Hematopoietic multipotent progenitor cell treated with erythropoietin and hydrocortisone succinate and interleukin-3 and kit ligand, for 6 days (in vitro differentiated cells): ENCODE data around the gene RPS23.
"Not testable (repeated sequence)": the region's sequence is repeated elsewhere in the genome, so short reads cannot be mapped to it uniquely, and the experiment has no call there.

Experiments
- DNase-seq: peaks from one replicate; pipeline ENCODE4 v3.0.0-alpha.2; 2015

Gene RPS23

GRCh38 chr5:82287625-82288024 is 9.5 kb upstream of the RPS23 start:
- no peak for DNase-seq

GRCh38 chr5:82285206-82285605 is 7.1 kb upstream of the RPS23 start:
- peak; percentile 36 for DNase-seq

DNA sequence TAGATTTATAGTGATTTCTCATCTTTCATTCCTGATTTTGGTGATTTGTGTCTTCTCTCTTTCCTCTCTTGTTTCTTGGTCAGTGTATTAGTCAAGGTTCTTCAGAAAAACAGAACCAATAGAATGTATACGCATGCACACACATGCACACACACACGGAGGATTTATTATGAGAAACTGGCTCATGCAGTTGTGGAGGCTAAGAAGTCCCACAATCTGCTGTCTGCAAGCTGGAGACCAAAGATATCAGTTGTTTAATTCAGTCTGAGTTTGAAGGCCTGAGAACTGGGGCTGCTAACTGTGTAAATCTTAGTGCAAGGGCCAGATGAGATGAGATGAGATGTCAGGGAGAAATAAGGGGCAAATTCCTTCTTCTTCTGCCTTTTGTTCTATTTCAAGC is 5.7 kb upstream of the RPS23 start:
- DNase-seq = no peak

GRCh38 chr5:82278711-82279370 is 687 bp upstream of the RPS23 start:
- no peak for DNase-seq

- DNase-seq = peak; percentile 42
Observed at GRCh38 chr5:82277613-82277986, 554 bp downstream of the RPS23 start.

GRCh38 chr5:82276800-82277612 is 1.1 kb downstream of the RPS23 start:
- DNase-seq = peak; percentile 48

GRCh38 chr5:82275216-82275664 is 2.9 kb downstream of the RPS23 start:
- peak; percentile 21 for DNase-seq

DNA sequence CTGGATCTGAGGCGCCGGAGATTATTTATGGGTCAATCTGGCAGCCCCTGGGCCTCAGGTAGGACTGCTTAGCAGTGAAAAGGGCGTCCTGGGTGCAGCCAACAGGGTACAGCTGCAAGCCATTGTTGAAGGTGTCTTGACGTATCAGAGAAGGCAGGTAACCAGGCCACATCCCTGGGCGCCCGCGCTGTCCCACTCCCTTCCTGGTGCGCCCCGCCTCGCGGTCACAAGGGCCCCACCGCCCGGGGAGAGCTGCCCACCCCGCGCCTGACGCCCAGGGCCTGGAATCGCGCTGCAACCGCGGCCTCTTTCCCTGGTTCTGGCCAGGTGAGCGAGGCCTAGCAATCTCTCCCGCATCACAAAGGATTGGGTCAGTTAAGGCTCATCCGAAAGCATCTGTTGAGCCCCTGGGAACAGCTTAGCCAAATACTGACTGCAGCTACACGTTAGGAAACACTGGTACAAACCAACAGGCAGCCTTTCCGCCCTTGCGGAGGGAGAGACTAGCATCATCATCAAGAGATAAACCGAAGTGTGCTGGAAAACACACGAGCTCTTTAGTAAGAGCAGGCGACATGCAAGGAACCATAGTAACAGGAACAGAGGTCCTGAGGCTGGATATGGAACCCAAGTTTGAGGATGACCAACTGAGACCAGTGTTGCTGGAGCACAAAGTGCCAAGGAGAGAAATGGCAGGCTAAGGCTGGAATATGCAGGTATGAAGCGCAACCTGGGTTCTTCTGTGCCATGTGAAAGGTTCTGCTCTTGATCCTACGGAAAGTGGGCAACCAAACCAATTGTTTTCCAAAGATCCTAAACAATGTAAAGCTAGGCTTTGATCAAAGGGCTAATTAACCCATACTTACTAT is 3.6 kb downstream of the RPS23 start:
- DNase-seq = peak; percentile 27

DNA sequence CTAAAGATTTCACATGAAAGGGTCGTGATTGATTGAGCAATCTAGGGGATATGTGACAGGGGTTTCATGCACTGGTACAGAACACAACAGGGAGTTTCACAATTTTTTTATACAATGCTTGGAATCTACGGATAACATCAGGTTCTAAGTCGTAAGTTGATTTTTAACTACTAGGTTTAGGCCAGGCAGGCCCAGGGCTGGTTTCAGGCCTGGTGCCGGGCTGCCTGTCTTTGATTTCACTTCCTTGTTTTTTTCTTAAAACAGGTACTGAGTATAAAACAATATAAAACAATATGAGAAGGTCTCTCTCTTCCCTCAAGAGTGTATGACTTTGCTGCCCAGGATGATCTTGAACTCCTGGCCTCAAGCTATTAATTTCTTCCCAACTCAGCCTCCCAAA is 4.7 kb downstream of the RPS23 start:
- not testable (repeated sequence) for DNase-seq

DNA sequence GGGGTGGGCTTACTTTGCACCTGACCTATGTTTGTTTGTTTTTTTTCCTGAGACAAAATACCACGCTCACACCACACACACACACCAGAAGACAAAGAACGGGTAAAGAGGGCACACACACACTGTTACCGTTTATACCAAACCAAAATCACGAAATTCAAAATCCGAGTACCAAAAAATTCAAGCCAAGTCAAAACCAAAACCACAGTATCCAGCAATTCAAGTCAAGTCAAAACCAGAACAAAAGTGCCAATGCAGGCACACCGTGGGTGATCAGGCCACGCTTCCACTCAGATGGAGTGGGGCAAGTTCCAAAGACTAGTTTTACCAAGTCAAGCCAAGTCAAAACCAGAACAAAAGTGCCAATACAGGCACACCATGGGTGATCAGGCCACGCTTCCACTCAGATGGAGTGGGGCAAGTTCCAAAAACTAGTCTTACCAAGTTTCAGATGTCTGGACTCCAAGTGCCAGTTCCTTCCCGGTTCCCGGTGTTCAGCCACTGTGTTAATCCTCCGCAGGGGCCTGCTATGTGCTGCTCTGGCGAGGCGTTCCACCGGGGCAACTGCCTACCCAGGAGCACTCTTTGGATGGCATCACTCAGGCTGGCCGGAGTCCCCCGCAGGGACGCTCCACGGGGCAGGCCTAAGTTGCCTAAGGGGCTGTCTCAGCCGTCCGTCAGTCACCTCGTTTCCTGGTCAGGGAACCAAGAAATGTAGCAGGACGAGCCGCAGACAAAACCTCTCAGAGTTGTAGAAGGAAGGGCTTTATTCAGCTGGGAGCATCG is 5.4 kb downstream of the RPS23 start:
- DNase-seq = not testable (repeated sequence)

DNA sequence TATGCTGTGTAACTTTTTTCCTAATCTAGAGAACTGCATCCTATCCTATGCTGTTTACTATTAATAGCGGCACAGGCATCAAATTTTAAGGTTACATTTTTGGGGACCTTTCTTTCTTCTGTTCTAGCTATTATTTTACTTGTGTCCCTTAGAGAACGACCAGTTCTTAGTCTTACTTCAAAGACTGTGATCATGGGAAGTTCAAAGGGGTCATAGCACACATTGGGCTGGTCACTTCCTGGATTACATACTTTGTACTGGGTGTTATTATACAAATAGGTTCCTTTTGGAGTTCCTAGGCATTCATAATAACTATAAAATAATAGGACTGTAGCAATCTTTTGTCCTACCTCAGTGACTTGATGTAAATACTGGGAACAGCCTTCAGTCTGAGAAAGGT is 8.8 kb downstream of the RPS23 start:
- not testable (repeated sequence) for DNase-seq

GRCh38 chr5:82267297-82267933 is 10.7 kb downstream of the RPS23 start:
- DNase-seq = not testable (repeated sequence)

GRCh38 chr5:82265047-82265446 is 13.1 kb downstream of the RPS23 start:
- DNase-seq = no peak

DNA sequence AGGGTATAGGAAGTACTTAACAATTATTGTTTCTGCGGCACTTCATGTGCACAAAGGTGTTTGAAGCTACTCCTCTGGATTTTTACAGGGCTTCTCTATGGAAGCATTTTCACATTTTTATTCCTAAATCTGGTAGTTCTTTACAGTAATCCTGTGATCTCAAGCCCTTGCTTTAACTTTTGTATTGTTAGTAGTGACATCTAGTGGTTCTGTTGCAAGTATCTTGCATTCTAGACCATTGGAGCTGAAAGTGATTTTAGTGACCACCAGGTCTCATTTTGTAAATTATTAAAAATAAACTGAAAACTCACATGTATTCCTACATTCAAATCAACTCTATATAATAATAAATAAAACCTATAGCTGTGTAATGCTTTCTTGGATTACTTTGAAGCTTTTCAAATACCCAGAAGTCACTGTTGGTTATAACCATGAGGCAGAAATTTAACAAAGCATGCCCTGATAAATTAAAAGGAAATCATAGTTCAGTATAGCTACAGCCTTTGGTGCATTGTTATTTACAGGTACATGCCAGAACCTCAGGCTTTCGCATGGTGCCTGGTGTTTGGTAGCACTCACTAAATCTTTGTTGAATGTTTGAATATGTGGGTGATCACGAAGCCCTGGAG is 18.9 kb downstream of the RPS23 start:
- peak; percentile 53 for DNase-seq

GRCh38 chr5:82257729-82258128 is 20.4 kb downstream of the RPS23 start:
- no peak for DNase-seq

GRCh38 chr5:82257247-82257646 is 20.9 kb downstream of the RPS23 start:
- DNase-seq = no peak

- DNase-seq = no peak
Observed at GRCh38 chr5:82255844-82256243, 22.3 kb downstream of the RPS23 start.

- no peak for DNase-seq
Observed at GRCh38 chr5:82252744-82253143, 25.4 kb downstream of the RPS23 start.

- DNase-seq = no peak
Observed at GRCh38 chr5:82246960-82247574, 31.1 kb downstream of the RPS23 start.

DNA sequence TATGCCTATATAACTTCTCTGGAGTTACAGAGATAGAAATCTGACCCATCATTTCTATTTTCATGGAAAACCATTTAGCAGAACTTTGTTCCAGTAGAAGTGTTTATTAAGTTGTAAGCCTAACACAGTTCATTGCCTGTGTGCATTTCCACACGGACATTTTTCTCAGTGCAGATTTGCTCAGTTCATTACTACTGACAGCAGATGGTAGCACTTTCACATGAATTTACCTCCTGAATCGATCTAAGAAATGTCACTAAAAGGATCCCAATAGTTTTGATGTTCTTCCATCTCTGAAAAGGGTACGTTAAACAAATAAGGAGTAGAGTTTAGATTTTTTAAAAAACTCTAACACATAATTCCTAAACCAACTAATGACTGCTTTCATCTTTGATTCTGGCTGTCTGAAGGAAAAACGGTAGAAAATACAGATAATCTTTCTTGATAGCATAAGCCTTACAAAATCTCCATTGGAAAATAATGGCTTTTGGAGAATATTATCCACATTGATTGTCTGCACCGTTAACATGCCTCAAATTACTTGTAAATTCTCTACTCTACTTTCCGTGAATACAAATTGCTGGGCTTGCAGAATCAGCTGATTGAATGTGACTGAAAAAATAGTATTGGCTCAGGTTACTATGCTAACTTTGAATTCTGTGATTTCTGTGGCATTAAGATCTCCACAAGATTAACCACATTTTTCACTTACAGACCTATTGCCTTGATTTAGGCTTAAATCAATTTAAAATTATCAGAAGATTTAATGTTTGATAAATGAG is 33.1 kb downstream of the RPS23 start:
- no peak for DNase-seq
